Measurements from ENCODE around the gene RPL6.
A peak's percentile ranks its signal among the peaks of the same experiment; 100 is the strongest.

RPL6 gene

DNA sequence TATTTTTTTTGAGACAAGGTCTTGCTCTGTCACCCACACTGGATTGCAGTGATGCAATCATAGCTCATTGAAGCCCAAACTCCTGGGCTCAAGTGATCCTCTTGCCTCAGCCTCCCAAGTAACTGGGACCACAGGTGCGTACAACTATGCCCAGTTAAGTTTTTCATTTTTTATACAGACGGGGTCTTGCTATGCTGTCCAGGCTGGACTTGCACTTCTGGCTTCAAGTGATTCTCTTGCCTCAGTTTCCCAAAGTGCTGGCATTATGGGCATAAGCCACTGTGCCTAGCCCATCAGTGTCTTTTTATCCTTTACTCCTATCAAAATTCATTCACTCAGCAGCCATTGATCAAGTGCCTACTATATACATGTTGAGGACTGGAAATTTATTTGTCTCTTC, 18.4 kb upstream of the RPL6 start:
- no peak for TF ChIP-seq CTCF (conservative IDR thresholded peaks at IDR 0.05; ENCODE audit: low read length)
- no peak overlapping the region for H3K4me3 ChIP-seq (ENCODE audit: low read length)
- no peak for DNase-seq (ENCODE audit: low read depth)

GRCh38 chr12:112425582-112426382, 16.4 kb upstream of the RPL6 start:
- no peak for TF ChIP-seq CTCF (conservative IDR thresholded peaks at IDR 0.05; ENCODE audit: low read length)
- no peak for DNase-seq (ENCODE audit: low read depth)
- H3K4me3 ChIP-seq (ENCODE audit: low read length): no peak overlapping the region

DNA sequence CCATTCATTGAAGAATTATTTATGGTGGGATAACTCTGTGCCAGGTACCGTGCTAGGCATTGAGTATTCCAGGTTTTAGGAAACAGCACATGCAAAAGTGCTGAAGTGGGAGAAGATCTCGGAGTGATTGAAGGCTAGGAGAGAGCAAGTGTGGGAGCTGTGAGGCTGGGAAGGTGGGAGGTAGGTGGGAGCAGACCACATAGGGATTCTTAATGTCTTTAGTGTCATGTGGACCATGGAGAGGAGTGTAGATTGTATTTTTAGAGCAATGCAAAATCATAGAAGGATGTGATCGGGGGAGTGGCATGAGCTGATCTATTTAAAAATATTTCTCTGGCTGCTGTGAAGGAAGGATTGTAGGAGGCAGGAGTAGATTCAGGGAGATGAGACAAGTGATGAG, 14.7 kb upstream of the RPL6 start:
- TF ChIP-seq CTCF (conservative IDR thresholded peaks at IDR 0.05; ENCODE audit: low read length): no peak
- no peak for DNase-seq (ENCODE audit: low read depth)
- H3K4me3 ChIP-seq (ENCODE audit: low read length): no peak overlapping the region

DNA sequence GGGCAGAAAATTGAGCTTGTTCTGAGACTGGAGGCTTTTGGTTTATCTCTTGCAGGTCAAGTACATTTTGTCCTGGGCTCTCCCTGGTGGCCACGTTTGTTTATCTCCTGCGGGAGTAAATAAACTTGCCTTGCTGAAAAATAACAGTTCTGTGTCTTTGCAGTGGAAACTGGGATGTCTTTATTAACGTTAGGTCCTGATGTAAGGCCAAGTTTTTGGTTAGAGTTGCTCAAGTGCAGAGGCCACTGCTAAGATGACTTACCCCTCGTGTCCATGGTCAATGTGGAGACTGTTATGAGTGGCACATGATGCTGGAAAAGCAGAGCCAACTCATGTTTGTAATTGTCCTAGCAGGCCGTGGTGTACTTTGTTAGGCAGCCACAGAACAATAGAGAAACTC, 13.1 kb upstream of the RPL6 start:
- no peak for TF ChIP-seq CTCF (conservative IDR thresholded peaks at IDR 0.05; ENCODE audit: low read length)
- no peak overlapping the region for H3K4me3 ChIP-seq (ENCODE audit: low read length)
- DNase-seq (ENCODE audit: low read depth): peak; percentile 74

GRCh38 chr12:112421363-112421762, 12.0 kb upstream of the RPL6 start:
- no peak for DNase-seq (ENCODE audit: low read depth)
- no peak overlapping the region for H3K4me3 ChIP-seq (ENCODE audit: low read length)
- TF ChIP-seq CTCF (conservative IDR thresholded peaks at IDR 0.05; ENCODE audit: low read length): no peak

- H3K4me3 ChIP-seq (ENCODE audit: low read length): no peak overlapping the region
- TF ChIP-seq CTCF (conservative IDR thresholded peaks at IDR 0.05; ENCODE audit: low read length): no peak
- no peak for DNase-seq (ENCODE audit: low read depth)
Observed at GRCh38 chr12:112420740-112421139, 11.3 kb upstream of the RPL6 start.
